Aorta (tissue), 5 donors: ENCODE measurements around the gene LSM7. TPM values are rescaled to one million over a fixed set of nuclear protein-coding genes. Genes with fewer than 3 reads are reported as not detected.

Source experiments
- ATAC-seq: fragments of 200-7000 bp; cut with Tn5 transposase; one replicate; pipeline ENCODE4 v1.9.1; 2022; ENCODE audit warnings: moderate library complexity; ENCODE audit not compliant: low FRiP score
- DNase-seq, 2 donors: peaks; one replicate each; pipeline ENCODE4 v3.0.0-alpha.2; 2020
- H3K27ac ChIP-seq, 2 donors: one replicate each; pipeline ENCODE4 v1.5.1; 2013; ENCODE audit warnings: low read length in 2 of 2, mild to moderate bottlenecking in 2 of 2, moderate library complexity in 2 of 2, control low read depth in 1 of 2, inconsistent platforms in 1 of 2, low read depth in 1 of 2
- H3K27me3 ChIP-seq, 2 donors: one replicate each; pipeline ENCODE4 v1.6.1; 2013; ENCODE audit warnings: control low read depth in 1 of 2, low read length in 1 of 2, mild to moderate bottlenecking in 1 of 2, moderate library complexity in 1 of 2; ENCODE audit not compliant: insufficient read depth in 2 of 2, control insufficient read depth in 1 of 2
- H3K36me3 ChIP-seq, 2 donors: one replicate each; pipeline ENCODE4 v1.6.1; 2013; ENCODE audit warnings: control low read depth in 1 of 2, low read length in 1 of 2, mild to moderate bottlenecking in 1 of 2; ENCODE audit not compliant: insufficient read depth in 2 of 2, control insufficient read depth in 1 of 2
- H3K4me1 ChIP-seq, 2 donors: one replicate each; pipeline ENCODE4 v1.6.1; 2013; ENCODE audit warnings: low read length in 2 of 2, control low read depth in 1 of 2, mild to moderate bottlenecking in 1 of 2, moderate library complexity in 1 of 2; ENCODE audit not compliant: insufficient read depth in 2 of 2, control insufficient read depth in 1 of 2
- H3K4me3 ChIP-seq, 2 donors: one replicate each; pipeline ENCODE4 v1.5.1; 2013; ENCODE audit warnings: low read length in 2 of 2, control low read depth in 1 of 2, mild to moderate bottlenecking in 1 of 2
- H3K9me3 ChIP-seq: one replicate; pipeline ENCODE4 v1.6.1; 2013; ENCODE audit warnings: mild to moderate bottlenecking, low read length; ENCODE audit not compliant: control insufficient read depth
- WGBS, 2 donors: extraction: QIAGEN DNeasy Blood & Tissue Kit; methylation state at CpG; one replicate each; pipeline ENCODE4 v1.1.7; 2013; 5-methylcytosine and 5-hydroxymethylcytosine counted together
- intact Hi-C, 2 donors: fragments of 100-400 bp; cut with DNase I; formaldehyde crosslinking; loops; one replicate each; pipeline versions ENCODE4 v1.14.2 to v1.15.0; 2022
- polyA plus RNA-seq, 2 donors: library from polyadenylated mRNA; stranded (reverse); fragments of 200-250 nt; gene quantifications; one replicate each; pipeline ENCODE4 v1.2.3, GENCODE V29; 2013
- total RNA-seq, 2 donors: library from RNA; stranded (reverse); fragmentation: NEBNext Ultra II Directional; extraction: Animal tissue kit (Norgen Biotek cat#: 25700); gene quantifications; one replicate each; pipeline ENCODE4 v1.2.1, GENCODE V29; 2021
- donor health status: healthy with polysubstance abuse.
- donor health status: Bipolar disorder and iron deficiency.
- donor health status: DM: no; HTN: no; CAD: no.
- donor health status: DM: no; HTN: no; CAD: no.
- donor health status: DM: yes; HTN: yes; CAD: no.

Gene LSM7
- total and polyA plus RNA-seq, 4 donors = 43.7 to 155 (median 89.6) TPM

DNA sequence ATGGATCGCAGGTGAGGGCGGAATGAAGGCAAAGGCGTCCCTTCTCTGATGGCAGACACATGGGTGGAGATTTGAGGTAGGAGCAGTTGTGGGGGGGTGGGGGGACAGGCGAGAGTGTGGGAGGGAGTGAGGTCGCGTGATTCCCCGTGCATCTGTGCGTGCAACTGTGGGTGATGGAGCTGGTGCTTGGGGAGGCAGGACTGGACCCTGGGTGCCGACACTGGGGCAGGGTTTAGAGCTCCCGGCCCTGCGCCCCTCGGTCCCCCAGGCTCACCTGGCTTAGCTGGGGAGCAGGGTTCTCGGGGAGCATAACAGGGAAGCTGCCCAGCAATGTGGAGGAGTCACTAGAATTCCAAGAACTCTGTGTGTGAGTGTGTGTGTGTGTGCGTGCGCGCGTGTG is 35.0 kb upstream of the LSM7 start:
- ATAC-seq = no peak
- H3K27me3 ChIP-seq = peaks cover 0 to 1% of the 10 kb centered on the region in 2 donors
- WGBS, 2 donors = 67 to 71% methylated on average over 17 of the region's 17 CpGs
- no peaks in the 10 kb centered on the region for H3K36me3 ChIP-seq
- H3K27ac ChIP-seq = no peak overlapping the region
- no peaks in the 10 kb centered on the region for H3K9me3 ChIP-seq
- no peak overlapping the region for H3K4me3 ChIP-seq
- DNase-seq = no peak
- no peaks in the 10 kb centered on the region for H3K4me1 ChIP-seq
- intact Hi-C loops = no loop called here

DNA sequence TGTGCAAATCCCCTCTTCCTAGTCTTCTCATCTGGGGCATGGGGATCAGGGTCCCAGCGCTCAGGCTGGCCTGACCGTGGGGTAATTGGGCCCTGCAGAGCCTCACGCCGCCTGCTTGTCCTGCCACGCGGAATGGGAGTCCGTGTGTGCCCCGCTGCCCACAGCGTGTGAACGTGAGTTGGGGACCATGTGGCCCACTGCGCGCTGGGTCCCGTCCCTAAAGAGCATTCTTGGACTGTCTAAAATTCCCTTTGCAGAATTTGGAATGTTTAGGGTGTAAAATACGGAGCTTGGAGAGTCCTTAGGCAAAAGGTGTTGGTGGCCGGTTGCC is 34.5 kb upstream of the LSM7 start:
- DNase-seq = no peak
- Histone ChIP-seq H3K4me1 (no peaks in the 10 kb centered on the region), H3K36me3 (no peaks in the 10 kb centered on the region), H3K27ac (no peak overlapping the region), H3K4me3 (no peak overlapping the region), H3K27me3 (peaks cover 0 to 1% of the 10 kb centered on the region in 2 donors), H3K9me3 (no peaks in the 10 kb centered on the region)
- intact Hi-C loops = no loop called here
- 71% methylated on average over 15 of the region's 15 CpGs for WGBS, 2 donors
- no peak for ATAC-seq

DNA sequence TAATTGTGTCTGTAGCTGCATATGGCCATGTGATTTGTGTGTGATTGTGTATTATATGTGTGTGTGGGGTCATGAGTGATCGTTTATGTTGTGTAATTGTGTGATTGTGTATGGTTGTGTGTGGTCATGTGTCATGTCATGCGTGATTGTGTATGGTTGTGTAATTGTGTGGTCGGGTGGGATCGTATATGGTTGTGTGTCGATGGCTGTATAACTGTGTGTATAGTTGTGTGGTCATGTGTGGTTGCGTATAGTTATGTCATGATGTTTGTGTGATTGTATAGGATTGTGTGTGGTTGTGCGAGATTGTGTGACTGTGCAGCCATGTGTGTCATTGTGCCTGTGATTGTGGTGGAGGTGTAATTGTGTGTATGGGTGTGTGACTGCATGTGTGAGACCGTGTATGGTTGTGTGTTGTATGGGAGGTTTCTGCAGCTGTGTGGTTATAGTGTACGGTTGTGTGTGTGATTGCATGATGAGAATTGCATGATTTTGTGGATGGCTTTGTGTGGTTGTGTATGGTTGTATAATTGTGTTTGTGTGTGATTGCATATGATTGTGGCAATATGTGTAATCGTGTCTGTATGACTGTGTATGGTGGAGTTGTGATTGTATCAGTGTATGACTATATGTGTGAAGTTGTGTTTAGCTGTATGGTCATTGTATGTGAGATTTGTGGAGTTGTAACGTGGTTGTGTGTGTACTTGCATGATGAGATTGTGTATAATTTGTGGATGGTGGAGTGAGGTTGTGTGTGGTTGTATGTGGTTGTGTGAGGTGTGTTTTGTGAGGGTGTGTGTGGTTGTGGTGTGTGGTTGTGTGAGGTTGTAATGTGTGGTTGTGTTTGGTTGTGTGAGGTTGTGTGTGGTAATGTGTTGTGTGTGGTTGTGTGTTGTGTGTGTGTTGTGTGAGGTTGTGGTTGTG is 33.9 kb upstream of the LSM7 start:
- Histone ChIP-seq H3K4me1 (no peaks in the 10 kb centered on the region), H3K27me3 (peaks cover 0 to 1% of the 10 kb centered on the region in 2 donors), H3K4me3 (no peak overlapping the region), H3K36me3 (no peaks in the 10 kb centered on the region), H3K27ac (no peak overlapping the region), H3K9me3 (no peaks in the 10 kb centered on the region)
- WGBS, 2 donors = 90 to 91% methylated on average over 11 of the region's 11 CpGs
- DNase-seq (no peak), ATAC-seq (no peak)
- intact Hi-C loops = no loop called here

DNA sequence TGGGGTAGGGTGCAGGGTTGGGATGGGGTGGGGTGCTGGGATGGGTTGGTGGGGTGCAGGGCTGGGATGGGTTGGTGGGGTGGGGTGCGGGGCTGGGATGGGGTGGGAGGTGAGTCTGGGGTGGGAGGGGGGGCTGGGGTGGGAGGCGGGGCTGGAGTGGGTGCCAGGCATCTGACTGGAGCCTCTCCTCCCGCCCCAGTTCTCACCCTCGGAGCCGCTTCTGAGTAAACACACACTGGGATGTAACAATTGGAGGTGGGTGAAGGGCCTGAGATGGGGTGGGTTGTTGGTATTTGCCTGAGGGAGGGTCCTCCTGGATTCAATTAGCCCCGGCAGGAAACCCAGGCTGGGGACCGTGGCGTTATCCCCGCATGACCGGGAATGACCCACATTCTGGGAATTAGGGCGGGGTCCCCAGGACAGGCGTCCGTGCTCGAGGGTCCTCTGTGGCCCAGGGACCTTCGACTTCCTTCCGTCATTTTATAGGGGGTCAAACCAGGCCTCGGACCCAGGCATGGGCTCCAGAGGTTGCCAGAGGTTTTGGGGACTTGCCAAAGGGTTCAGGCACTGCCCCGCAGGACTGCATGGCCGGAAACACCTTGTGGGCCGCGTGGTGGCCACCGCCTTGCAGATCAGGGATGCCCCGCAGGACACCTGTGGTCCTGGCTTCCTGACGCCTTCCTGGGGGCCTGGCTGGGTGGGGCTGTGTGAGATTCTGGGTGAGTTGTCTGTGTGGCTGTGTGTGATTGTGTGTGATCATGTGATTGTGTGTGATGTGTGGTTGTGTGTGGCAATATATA is 33.1 kb upstream of the LSM7 start:
- H3K4me3 ChIP-seq = no peak overlapping the region
- H3K27me3 ChIP-seq = peaks cover 0 to 1% of the 10 kb centered on the region in 2 donors
- H3K9me3 ChIP-seq = no peaks in the 10 kb centered on the region
- intact Hi-C loops = no loop called here
- no peak overlapping the region for H3K27ac ChIP-seq
- ATAC-seq = no peak
- DNase-seq = no peak
- no peaks in the 10 kb centered on the region for H3K36me3 ChIP-seq
- WGBS, 2 donors = 27 to 30% methylated on average over 22 to 24 of the region's 24 CpGs
- H3K4me1 ChIP-seq = no peaks in the 10 kb centered on the region

DNA sequence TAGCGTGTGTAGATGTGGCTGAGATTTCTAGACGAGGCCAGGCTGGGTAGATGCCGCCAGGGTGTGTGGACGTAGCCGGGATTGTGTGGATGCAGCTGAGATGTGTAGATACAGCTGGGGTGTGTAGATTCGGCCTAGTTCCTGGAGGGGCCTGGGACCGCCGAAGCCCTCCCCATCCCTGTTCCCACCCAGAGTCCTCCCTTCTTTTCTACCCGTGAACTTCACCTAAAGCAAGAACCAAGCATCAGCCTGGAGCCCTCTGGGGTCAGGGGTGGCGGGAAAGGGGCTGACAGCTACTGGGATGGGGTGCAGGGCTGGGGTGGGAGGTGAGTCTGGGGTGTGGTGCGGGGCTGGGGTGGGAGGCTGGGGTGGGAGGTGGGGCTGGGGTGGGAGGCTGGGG is 32.4 kb upstream of the LSM7 start:
- no peaks in the 10 kb centered on the region for H3K9me3 ChIP-seq
- H3K27ac ChIP-seq = no peak overlapping the region
- no peaks in the 10 kb centered on the region for H3K36me3 ChIP-seq
- intact Hi-C loops = no loop called here
- H3K27me3 ChIP-seq = peaks cover 0 to 1% of the 10 kb centered on the region in 2 donors
- ATAC-seq (no peak), DNase-seq (no peak)
- 60 to 65% methylated on average over 10 to 11 of the region's 11 CpGs for WGBS, 2 donors
- H3K4me3 ChIP-seq = no peak overlapping the region
- H3K4me1 ChIP-seq = no peaks in the 10 kb centered on the region

DNA sequence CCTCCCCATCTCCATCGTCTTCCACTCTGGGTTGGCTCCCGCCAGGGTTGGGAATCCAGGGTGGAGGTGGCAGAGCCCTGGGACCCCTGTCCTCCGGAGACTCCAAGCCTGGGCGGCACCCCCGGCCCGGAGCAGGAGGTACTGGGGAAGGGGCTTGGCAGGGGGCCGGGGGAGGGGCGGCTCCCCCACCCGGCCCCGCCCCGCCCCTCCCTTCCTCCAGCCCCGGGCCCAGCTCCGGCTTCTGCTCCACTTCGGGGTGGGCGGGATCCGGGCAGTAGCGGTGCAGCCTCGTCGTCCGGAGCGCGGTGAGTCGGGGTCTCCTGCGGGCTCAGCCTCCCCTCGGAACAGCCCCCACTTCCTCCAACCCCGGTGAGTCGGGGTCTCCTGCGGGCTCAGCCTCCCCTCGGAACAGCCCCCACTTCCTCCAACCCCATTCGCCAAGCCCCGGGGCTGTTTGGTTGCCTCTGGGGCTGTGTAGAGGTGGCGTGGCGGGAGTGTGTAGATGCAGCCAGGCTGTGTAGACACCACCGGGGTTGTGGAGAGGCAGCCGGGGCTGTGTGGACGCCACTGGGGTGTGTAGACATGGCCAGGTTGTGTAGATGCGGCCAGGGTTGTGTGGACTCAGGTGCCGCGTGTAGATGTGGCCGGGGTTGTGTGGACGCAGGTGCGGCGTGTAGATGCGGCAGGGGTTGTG is 31.8 kb upstream of the LSM7 start, which contains the start of gene TMPRSS9:
TSS of gene TMPRSS9 (plus strand) at position 274 of the 694 bp plus-strand sequence. CDS start 29,521 bp downstream, outside the sequence.
- Histone ChIP-seq H3K27me3 (peaks cover 0 to 1% of the 10 kb centered on the region in 2 donors), H3K4me1 (no peaks in the 10 kb centered on the region), H3K36me3 (no peaks in the 10 kb centered on the region), H3K9me3 (no peaks in the 10 kb centered on the region), H3K4me3 (no peak within 1 kb of the TSS), H3K27ac (no peak within 1 kb of the TSS)
- ATAC-seq = no peak
- 23 to 24% methylated on average over 41 to 44 of the region's 44 CpGs for WGBS, 2 donors
- no peak for DNase-seq
- intact Hi-C loops = no loop called here

DNA sequence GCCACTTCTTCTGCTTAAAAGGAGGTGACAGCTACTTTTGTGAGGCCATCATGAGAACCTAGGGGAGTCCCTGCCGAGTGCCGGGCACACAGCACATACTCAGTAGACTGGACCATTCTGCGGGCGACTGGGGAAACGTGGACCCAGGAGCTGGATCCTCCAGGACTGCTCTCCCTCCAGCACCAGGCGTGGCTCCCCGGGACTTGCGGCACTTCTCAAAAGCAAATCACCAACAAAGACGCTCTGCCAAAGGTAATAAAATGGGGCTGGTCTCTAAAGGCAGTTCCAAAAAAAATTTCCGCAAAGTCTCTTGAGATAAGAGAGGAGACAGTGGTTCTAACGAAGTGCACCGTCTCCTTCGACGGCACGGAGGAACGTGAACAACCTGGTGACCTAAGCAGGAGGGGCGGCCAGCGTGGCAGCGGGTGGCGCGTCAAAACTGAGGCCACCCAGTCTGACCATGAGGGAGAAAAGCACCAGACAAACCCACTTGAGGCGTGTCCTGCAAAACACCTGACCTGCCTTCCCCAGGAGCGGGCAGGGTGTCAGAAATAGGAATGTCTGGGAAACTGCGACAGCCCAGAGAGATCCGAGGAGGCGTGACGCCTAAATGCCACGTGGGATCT is 30.3 kb upstream of the LSM7 start:
- 78% methylated on average over 28 of the region's 28 CpGs for WGBS, 2 donors
- Histone ChIP-seq H3K4me3 (no peak overlapping the region), H3K4me1 (no peaks in the 10 kb centered on the region), H3K27me3 (peaks cover 0 to 1% of the 10 kb centered on the region in 2 donors), H3K36me3 (no peaks in the 10 kb centered on the region), H3K9me3 (no peaks in the 10 kb centered on the region), H3K27ac (no peak overlapping the region)
- intact Hi-C loops = no loop called here
- ATAC-seq = no peak
- DNase-seq = no peak
